Measurements from ENCODE around the gene PCED1B.

The PCED1B gene

DNA sequence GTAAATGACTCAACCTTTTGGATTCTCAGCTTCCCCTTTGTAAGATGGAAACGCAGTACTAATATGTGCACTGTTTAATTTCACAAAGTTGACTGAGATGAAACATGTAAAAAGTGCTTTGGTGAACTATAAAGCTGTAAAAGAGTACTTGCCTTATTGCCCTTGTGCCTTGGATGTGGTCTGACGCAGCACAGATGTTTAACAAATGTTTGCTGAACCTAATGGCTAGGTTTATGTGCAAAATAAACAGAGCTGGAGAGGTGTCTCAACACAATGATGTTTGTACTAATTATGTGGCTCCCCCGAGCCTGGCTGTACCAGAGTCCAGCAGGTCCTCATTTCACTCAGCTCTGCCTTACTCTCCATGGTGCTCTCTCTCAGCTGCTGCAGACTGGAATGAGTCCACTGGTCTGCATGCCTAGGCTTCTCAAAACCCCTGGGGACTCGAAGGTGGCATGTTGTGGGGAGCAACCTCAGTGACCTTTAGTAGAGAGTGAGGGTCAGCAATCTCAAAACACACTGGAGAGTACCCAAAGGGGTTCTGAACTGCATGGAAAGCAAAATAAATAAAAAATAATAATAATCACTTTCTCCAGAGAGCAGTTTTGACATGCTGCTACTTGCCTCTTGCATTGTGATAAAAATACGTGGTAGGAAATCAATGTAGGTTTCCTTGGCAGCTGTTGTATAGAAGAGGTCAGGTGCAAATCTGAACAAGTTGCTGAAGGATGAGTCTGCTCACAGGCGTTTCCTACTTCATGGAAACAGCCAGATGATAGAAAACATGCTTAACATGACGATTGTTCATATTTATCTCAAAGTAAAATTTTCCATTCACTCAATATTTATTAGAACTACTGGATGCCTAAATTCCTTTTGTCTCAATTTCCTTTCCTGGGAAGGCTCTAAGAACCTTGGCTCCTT, 8.9 kb downstream of the PCED1B start:
- TF ChIP-seq, protein P1, sequence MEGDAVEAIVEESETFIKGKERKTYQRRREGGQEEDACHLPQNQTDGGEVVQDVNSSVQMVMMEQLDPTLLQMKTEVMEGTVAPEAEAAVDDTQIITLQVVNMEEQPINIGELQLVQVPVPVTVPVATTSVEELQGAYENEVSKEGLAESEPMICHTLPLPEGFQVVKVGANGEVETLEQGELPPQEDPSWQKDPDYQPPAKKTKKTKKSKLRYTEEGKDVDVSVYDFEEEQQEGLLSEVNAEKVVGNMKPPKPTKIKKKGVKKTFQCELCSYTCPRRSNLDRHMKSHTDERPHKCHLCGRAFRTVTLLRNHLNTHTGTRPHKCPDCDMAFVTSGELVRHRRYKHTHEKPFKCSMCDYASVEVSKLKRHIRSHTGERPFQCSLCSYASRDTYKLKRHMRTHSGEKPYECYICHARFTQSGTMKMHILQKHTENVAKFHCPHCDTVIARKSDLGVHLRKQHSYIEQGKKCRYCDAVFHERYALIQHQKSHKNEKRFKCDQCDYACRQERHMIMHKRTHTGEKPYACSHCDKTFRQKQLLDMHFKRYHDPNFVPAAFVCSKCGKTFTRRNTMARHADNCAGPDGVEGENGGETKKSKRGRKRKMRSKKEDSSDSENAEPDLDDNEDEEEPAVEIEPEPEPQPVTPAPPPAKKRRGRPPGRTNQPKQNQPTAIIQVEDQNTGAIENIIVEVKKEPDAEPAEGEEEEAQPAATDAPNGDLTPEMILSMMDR (IDR thresholded peaks at IDR 0.05; ENCODE audit: insufficient read depth, low read length, poor library complexity, severe bottlenecking), result no peak
- DNase-seq (ENCODE audit: extremely low read depth, insufficient read length), result no peak

DNA sequence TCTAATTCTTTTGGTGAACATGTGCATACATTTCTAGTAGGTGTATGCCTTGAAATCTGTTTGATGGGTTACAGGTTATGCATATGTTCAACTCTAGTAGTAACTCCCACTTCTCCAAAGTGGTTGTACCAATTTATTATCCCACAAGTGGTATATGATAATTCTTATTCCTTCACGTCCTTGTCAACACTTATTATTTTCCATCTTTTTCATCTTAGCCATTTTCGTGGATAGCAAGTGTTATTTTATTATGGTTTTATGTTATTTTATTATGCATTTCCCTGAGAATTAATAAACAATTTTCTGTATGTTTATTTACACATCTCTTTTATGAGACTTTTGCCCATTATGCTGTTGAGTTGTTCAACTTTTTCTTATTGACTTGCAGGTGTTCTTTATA, 11.6 kb downstream of the PCED1B start:
- TF ChIP-seq, protein P1 (IDR thresholded peaks at IDR 0.05; ENCODE audit: insufficient read depth, low read length, poor library complexity, severe bottlenecking), result no peak
- DNase-seq (ENCODE audit: extremely low read depth, insufficient read length), result no peak
- H3K36me3 ChIP-seq (ENCODE audit: control insufficient read depth, insufficient read depth, low read length), result no peaks in the 10 kb centered on the region
- H3K4me3 ChIP-seq (replicated peaks; ENCODE audit: low read depth, low read length), result no peak overlapping the region
- H3K27me3 ChIP-seq (replicated peaks; ENCODE audit: control insufficient read depth, insufficient read depth, low read length), result no peaks in the 10 kb centered on the region

More for the DNA sequence above, 8.9 kb downstream of the PCED1B start:
- H3K4me3 ChIP-seq (replicated peaks; ENCODE audit: low read depth, low read length), result no peak overlapping the region
- no peaks in the 10 kb centered on the region for H3K27me3 ChIP-seq (replicated peaks; ENCODE audit: control insufficient read depth, insufficient read depth, low read length)
- no peaks in the 10 kb centered on the region for H3K36me3 ChIP-seq (ENCODE audit: control insufficient read depth, insufficient read depth, low read length)

DNA sequence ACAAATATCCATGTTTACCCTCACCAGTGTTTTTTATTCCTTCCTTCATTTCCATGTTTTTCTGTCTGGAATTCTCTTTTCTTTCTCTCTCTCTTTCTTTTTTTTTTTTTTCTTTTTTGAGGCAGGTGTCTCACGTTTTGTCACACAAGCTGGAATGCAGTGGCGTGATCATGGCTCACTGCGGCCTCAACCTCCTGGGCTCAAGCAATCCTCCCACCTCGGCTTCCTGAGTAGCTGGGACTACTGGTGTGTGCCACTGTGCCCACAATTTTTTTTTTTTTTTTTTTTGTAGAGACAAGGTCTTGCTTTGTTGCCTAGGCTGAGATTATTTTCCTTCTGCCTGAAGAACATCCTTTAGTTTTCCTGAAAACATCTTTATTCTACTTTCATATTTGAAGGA, 15.4 kb downstream of the PCED1B start:
- TF ChIP-seq, protein P1 (IDR thresholded peaks at IDR 0.05; ENCODE audit: insufficient read depth, low read length, poor library complexity, severe bottlenecking), result no peak
- Histone ChIP-seq H3K4me3 (replicated peaks; ENCODE audit: low read depth, low read length) (no peak overlapping the region), H3K36me3 (ENCODE audit: control insufficient read depth, insufficient read depth, low read length) (no peaks in the 10 kb centered on the region), H3K27me3 (replicated peaks; ENCODE audit: control insufficient read depth, insufficient read depth, low read length) (no peaks in the 10 kb centered on the region; the same call in 1 of the 2 replicates)
- no peak for DNase-seq (ENCODE audit: extremely low read depth, insufficient read length)

DNA sequence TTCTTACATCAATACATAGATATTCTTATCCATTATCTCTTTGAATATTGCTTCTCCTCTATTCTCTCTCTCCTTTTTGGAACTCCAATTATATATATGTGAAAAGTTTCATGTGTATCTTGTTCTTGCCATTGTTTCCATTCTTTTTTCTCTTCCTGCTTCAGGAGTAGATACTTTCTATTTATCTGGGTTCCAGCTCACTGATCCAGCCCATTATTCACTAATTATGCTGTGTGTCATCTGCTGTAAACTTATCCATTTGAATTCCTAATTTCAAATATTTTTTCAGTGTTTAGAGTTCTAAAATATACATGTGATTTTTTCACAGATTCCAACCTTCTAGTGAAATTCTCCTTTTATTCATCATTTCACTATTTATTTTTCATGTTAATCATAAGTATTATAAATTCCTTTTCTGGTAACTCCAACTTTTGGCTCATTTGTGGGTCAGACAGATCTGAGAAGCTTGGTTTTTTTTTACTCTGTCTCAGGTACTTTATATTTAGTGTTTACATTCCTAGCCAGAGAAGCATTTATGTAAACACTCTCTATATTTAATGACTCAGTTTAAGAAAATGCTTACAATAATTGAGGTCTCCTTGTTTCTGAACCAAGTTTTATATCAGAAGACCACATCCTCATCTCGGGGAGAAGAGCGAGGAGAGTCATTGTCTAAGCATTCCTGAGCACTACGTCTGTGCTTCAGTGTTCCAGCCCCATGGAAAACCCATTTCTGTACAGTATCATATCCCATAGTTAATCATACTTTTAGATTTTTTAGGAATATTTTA, 16.2 kb downstream of the PCED1B start:
- Histone ChIP-seq H3K4me3 (replicated peaks; ENCODE audit: low read depth, low read length) (no peak overlapping the region), H3K36me3 (ENCODE audit: control insufficient read depth, insufficient read depth, low read length) (no peaks in the 10 kb centered on the region), H3K27me3 (replicated peaks; ENCODE audit: control insufficient read depth, insufficient read depth, low read length) (no peaks in the 10 kb centered on the region; the same call in 1 of the 2 replicates)
- TF ChIP-seq, protein P1 (IDR thresholded peaks at IDR 0.05; ENCODE audit: insufficient read depth, low read length, poor library complexity, severe bottlenecking), result no peak
- DNase-seq (ENCODE audit: extremely low read depth, insufficient read length), result no peak

GRCh38 chr12:47097276-47097896, 18.0 kb downstream of the PCED1B start:
- TF ChIP-seq, protein P1 (IDR thresholded peaks at IDR 0.05; ENCODE audit: insufficient read depth, low read length, poor library complexity, severe bottlenecking), result no peak
- Histone ChIP-seq H3K27me3 (replicated peaks; ENCODE audit: control insufficient read depth, insufficient read depth, low read length) (no peaks in the 10 kb centered on the region; the same call in 1 of the 2 replicates), H3K4me3 (replicated peaks; ENCODE audit: low read depth, low read length) (no peak overlapping the region), H3K36me3 (ENCODE audit: control insufficient read depth, insufficient read depth, low read length) (no peaks in the 10 kb centered on the region)
- no peak for DNase-seq (ENCODE audit: extremely low read depth, insufficient read length)

All from GM06990 (cell line).